Hepatocyte (in vitro differentiated cells): ENCODE data around the gene NELFB.

ENCODE experiments used
- CTCF ChIP-seq: fragments of 200-600 bp; sonication (generic); IDR thresholded peaks from 2 replicates; pipeline ENCODE4 v1.5.1; 2016; ENCODE audit warnings: antibody characterized with exemption, mild to moderate bottlenecking; ENCODE audit not compliant: poor library complexity
- EZH2 ChIP-seq: fragments of 200-600 bp; sonication (generic); IDR thresholded peaks from 2 replicates; pipeline ENCODE4 v1.6.1; 2016; ENCODE audit warnings: antibody characterized with exemption, mild to moderate bottlenecking, borderline replicate concordance
- EZH2phosphoT487 ChIP-seq: fragments of 200-600 bp; sonication (generic); IDR thresholded peaks from one replicate; pipeline ENCODE4 v1.6.1; 2018; ENCODE audit warnings: antibody characterized with exemption, mild to moderate bottlenecking, low read depth, moderate library complexity; ENCODE audit not compliant: unreplicated experiment, severe bottlenecking

- TF ChIP-seq CTCF (no peak), EZH2phosphoT487 (no peak), EZH2 (no peak)
Observed at GRCh38 chr9:137216188-137216965, 38.8 kb upstream of the NELFB start.
